Liver (tissue), 9 donors: Measurements from ENCODE around the gene TRPM1. TPM values are rescaled to one million over a fixed set of nuclear protein-coding genes. Genes with fewer than 3 reads are reported as not detected.

Source experiments
- DNase-seq: peaks from one replicate; pipeline ENCODE4 v3.0.0-alpha.2; 2017; ENCODE audit warnings: low spot score
- H3K27ac ChIP-seq, 2 donors: one replicate each; pipeline ENCODE4 v1.7.0; 2013; ENCODE audit warnings: inconsistent platforms in 2 of 2, low read length in 2 of 2, control low read depth in 1 of 2, low read depth in 1 of 2, mild to moderate bottlenecking in 1 of 2
- H3K27me3 ChIP-seq, 4 donors: one replicate each; pipeline versions ENCODE4 v1.6.1 to v1.7.0; 2013; ENCODE audit warnings: low read length in 3 of 4, inconsistent platforms in 1 of 4, mild to moderate bottlenecking in 1 of 4, moderate library complexity in 1 of 4; ENCODE audit not compliant: control insufficient read depth in 4 of 4, insufficient read depth in 4 of 4
- H3K36me3 ChIP-seq, 4 donors: one replicate each; pipeline versions ENCODE4 v1.6.1 to v1.7.0; 2013; ENCODE audit warnings: low read length in 3 of 4, mild to moderate bottlenecking in 3 of 4, low read depth in 1 of 4, moderate library complexity in 1 of 4; ENCODE audit not compliant: control insufficient read depth in 4 of 4, insufficient read depth in 3 of 4
- H3K4me1 ChIP-seq, 4 donors: one replicate each; pipeline versions ENCODE4 v1.6.1 to v1.7.0; 2013; ENCODE audit warnings: low read length in 3 of 4, mild to moderate bottlenecking in 3 of 4, moderate library complexity in 1 of 4; ENCODE audit not compliant: control insufficient read depth in 4 of 4, insufficient read depth in 4 of 4
- H3K4me3 ChIP-seq, 3 donors: one replicate each; pipeline versions ENCODE4 v1.6.1 to v1.7.0; 2013; ENCODE audit warnings: low read length in 3 of 3, control low read depth in 1 of 3, low read depth in 1 of 3, mild to moderate bottlenecking in 1 of 3
- H3K9ac ChIP-seq, 2 donors: one replicate each; pipeline ENCODE4 v1.7.0; 2013; ENCODE audit warnings: low read length in 2 of 2, mild to moderate bottlenecking in 2 of 2, moderate library complexity in 2 of 2, control low read depth in 1 of 2, low read depth in 1 of 2
- H3K9me3 ChIP-seq, 4 donors: one replicate each; pipeline versions ENCODE4 v1.6.1 to v1.7.0; 2013; ENCODE audit warnings: low read length in 3 of 4; ENCODE audit not compliant: control insufficient read depth in 4 of 4
- EGR1 ChIP-seq, 2 donors: IDR thresholded peaks; 2 replicates each; pipeline ENCODE4 v1.6.1; 2016 to 2018; ENCODE audit warnings: antibody characterized with exemption in 2 of 2, low read depth in 2 of 2
- FOXA1 ChIP-seq: IDR thresholded peaks from 2 replicates; pipeline ENCODE4 v1.6.1; 2016; ENCODE audit warnings: antibody characterized with exemption
- FOXA2 ChIP-seq: IDR thresholded peaks from 2 replicates; pipeline ENCODE4 v1.6.1; 2016; ENCODE audit warnings: antibody characterized with exemption
- GABPA ChIP-seq, 2 donors: IDR thresholded peaks in 1 of 2; conservative IDR thresholded peaks in 1 of 2; 2 replicates each; pipeline ENCODE4 v1.6.1; 2016; ENCODE audit warnings: antibody characterized with exemption in 2 of 2, mild to moderate bottlenecking in 1 of 2, moderate library complexity in 1 of 2
- HNF4A ChIP-seq, 2 donors: conservative IDR thresholded peaks; 2 replicates each; pipeline ENCODE4 v1.6.1; 2016; ENCODE audit warnings: antibody characterized with exemption in 2 of 2, mild to moderate bottlenecking in 2 of 2
- HNF4G ChIP-seq: IDR thresholded peaks from 2 replicates; pipeline ENCODE4 v1.6.1; 2016; ENCODE audit warnings: antibody characterized with exemption
- JUND ChIP-seq, 2 donors: IDR thresholded peaks; 2 replicates each; pipeline ENCODE4 v1.6.1; 2016; ENCODE audit warnings: antibody characterized with exemption in 2 of 2
- NR2F2 ChIP-seq: IDR thresholded peaks from 2 replicates; pipeline ENCODE4 v1.6.1; 2016; ENCODE audit warnings: antibody characterized with exemption
- RAD21 ChIP-seq, 2 donors: IDR thresholded peaks; 2 replicates each; pipeline ENCODE4 v1.6.1; 2016; ENCODE audit warnings: antibody characterized with exemption in 2 of 2, mild to moderate bottlenecking in 2 of 2
- RXRA ChIP-seq, 2 donors: IDR thresholded peaks; 2 replicates each; pipeline ENCODE4 v1.6.1; 2017 to 2018; ENCODE audit warnings: antibody characterized with exemption in 2 of 2, mild to moderate bottlenecking in 1 of 2
- SP1 ChIP-seq: IDR thresholded peaks from 2 replicates; pipeline ENCODE4 v1.6.1; 2018; ENCODE audit warnings: antibody characterized with exemption, mild to moderate bottlenecking
- TAF1 ChIP-seq: conservative IDR thresholded peaks from 2 replicates; pipeline ENCODE4 v1.6.1; 2016; ENCODE audit warnings: antibody characterized with exemption, mild to moderate bottlenecking
- YY1 ChIP-seq: IDR thresholded peaks from 2 replicates; pipeline ENCODE4 v1.6.1; 2016; ENCODE audit warnings: antibody characterized with exemption, mild to moderate bottlenecking
- WGBS: extraction: QIAGEN DNeasy Blood & Tissue Kit; methylation state at CpG from one replicate; pipeline ENCODE4 v1.1.7; 2013; 5-methylcytosine and 5-hydroxymethylcytosine counted together
- polyA plus RNA-seq, 2 donors: library from polyadenylated mRNA; stranded (reverse) in 1 of 2; unstranded in 1 of 2; fragments of 200-250 nt in 1 of 2; fragments of >200 nt in 1 of 2; fragmentation: Nextera tagmentation in 1 of 2; extraction: Ambion mirVana in 1 of 2; gene quantifications; one replicate each; pipeline versions ENCODE4 v1.2.1 to v1.2.3, GENCODE V29; 2013 to 2015
- total RNA-seq, 2 donors: library from RNA; depleted of rRNA; stranded (reverse); fragments of >200 nt; gene quantifications; one replicate each; pipeline ENCODE4 v1.2.3, GENCODE V29; 2014
- TF ChIP-seq, protein P1 (sequence below): fragments of 150-350 bp; IDR thresholded peaks from 2 replicates; pipeline ENCODE4 v1.5.1; 2017; ENCODE audit warnings: improper control_type of control experiment, low read depth, low read length; ENCODE audit not compliant: missing input control
- TF ChIP-seq, protein P2 (sequence below): IDR thresholded peaks from 2 replicates; pipeline ENCODE4 v1.6.1; 2016; ENCODE audit warnings: antibody characterized with exemption
- TF ChIP-seq, protein P3 (sequence below): IDR thresholded peaks from 2 replicates; pipeline ENCODE4 v1.6.1; 2016; ENCODE audit warnings: antibody characterized with exemption
- TF ChIP-seq, protein P4 (sequence below): IDR thresholded peaks from 2 replicates; pipeline ENCODE4 v1.6.1; 2016; ENCODE audit warnings: antibody characterized with exemption
- TF ChIP-seq, protein P5 (sequence below): IDR thresholded peaks from 2 replicates; pipeline ENCODE4 v1.6.1; 2016; ENCODE audit warnings: antibody characterized with exemption, mild to moderate bottlenecking
- donor health status: healthy.
- donor health status: healthy.
- donor health status: healthy.
- donor health status: healthy.
- donor health status: healthy.

The TRPM1 gene
- total and polyA plus RNA-seq, 4 donors, result not detected

DNA sequence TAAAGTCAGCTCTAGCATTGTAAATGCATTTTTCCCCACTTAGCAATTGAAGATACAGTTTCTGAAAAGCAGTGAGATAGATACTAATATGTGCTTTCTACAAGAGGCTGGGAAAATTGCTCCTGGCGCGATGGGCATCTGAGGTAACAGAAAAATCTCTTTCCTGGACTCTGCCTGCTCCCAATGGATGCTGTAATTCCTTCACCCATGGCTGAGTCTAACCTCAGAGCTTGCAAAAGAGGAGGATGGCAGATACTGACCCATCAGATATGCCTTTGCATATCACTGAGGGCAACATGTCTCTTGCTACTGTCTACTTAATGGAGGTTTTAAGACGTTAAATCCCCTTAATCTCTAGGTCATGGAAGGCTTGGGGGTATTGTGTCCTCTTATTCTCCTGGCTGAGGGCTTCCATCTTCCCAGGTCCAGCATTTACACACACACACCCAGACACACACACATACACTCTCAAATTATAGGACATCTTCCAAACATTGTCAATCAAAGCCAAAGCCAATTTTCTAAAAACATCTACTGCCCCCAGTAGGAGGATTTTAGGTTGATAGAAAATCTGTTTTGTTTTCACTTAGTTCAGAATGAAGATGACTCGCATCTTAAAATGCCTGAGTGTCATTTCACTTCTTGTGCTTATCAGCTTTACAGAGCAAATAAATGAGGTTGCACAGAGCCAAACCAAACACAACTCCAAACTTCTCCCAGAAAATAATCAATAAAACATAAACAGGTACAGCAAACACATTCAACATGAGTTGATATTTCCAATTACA lies 2.4 kb downstream of the TRPM1 start:
- Histone ChIP-seq H3K36me3 (no peaks in the 10 kb centered on the region), H3K9ac (no peak overlapping the region), H3K4me3 (no peak overlapping the region), H3K4me1 (peaks cover 3 to 27% (median 20%) of the 10 kb centered on the region in 4 donors), H3K27me3 (no peaks in the 10 kb centered on the region), H3K27ac (no peak overlapping the region), H3K9me3 (no peaks in the 10 kb centered on the region)
- WGBS, result 51% methylated on average over 4 of the region's 4 CpGs
- TF ChIP-seq YY1 (peak; percentile 39), NR2F2 (no peak), JUND (IDR thresholded peaks at IDR 0.05) (peak in 1 of 2 donors; percentile 21), EGR1 (IDR thresholded peaks at IDR 0.05; ENCODE audit: low read depth in 2 of 2) (no peak), RXRA (IDR thresholded peaks at IDR 0.05) (peak in 1 of 2 donors; percentile 29), HNF4G (no peak), SP1 (peak; percentile 8), HNF4A (conservative IDR thresholded peaks at IDR 0.05) (peak; percentile 29 to 36), FOXA2 (no peak), TAF1 (no peak), GABPA (IDR thresholded peaks at IDR 0.05 in 1 of 2, conservative IDR thresholded peaks at IDR 0.05 in 1 of 2) (no peak), RAD21 (IDR thresholded peaks at IDR 0.05) (peak; percentile 60 to 69), FOXA1 (no peak)
- TF ChIP-seq, protein P1, sequence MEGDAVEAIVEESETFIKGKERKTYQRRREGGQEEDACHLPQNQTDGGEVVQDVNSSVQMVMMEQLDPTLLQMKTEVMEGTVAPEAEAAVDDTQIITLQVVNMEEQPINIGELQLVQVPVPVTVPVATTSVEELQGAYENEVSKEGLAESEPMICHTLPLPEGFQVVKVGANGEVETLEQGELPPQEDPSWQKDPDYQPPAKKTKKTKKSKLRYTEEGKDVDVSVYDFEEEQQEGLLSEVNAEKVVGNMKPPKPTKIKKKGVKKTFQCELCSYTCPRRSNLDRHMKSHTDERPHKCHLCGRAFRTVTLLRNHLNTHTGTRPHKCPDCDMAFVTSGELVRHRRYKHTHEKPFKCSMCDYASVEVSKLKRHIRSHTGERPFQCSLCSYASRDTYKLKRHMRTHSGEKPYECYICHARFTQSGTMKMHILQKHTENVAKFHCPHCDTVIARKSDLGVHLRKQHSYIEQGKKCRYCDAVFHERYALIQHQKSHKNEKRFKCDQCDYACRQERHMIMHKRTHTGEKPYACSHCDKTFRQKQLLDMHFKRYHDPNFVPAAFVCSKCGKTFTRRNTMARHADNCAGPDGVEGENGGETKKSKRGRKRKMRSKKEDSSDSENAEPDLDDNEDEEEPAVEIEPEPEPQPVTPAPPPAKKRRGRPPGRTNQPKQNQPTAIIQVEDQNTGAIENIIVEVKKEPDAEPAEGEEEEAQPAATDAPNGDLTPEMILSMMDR, result no peak
- TF ChIP-seq, protein P2, sequence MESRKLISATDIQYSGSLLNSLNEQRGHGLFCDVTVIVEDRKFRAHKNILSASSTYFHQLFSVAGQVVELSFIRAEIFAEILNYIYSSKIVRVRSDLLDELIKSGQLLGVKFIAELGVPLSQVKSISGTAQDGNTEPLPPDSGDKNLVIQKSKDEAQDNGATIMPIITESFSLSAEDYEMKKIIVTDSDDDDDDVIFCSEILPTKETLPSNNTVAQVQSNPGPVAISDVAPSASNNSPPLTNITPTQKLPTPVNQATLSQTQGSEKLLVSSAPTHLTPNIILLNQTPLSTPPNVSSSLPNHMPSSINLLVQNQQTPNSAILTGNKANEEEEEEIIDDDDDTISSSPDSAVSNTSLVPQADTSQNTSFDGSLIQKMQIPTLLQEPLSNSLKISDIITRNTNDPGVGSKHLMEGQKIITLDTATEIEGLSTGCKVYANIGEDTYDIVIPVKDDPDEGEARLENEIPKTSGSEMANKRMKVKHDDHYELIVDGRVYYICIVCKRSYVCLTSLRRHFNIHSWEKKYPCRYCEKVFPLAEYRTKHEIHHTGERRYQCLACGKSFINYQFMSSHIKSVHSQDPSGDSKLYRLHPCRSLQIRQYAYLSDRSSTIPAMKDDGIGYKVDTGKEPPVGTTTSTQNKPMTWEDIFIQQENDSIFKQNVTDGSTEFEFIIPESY, result no peak
- TF ChIP-seq, protein P3, sequence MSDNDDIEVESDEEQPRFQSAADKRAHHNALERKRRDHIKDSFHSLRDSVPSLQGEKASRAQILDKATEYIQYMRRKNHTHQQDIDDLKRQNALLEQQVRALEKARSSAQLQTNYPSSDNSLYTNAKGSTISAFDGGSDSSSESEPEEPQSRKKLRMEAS, result peak; percentile 19
- TF ChIP-seq, protein P4, sequence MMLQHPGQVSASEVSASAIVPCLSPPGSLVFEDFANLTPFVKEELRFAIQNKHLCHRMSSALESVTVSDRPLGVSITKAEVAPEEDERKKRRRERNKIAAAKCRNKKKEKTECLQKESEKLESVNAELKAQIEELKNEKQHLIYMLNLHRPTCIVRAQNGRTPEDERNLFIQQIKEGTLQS, result no peak
- TF ChIP-seq, protein P5, sequence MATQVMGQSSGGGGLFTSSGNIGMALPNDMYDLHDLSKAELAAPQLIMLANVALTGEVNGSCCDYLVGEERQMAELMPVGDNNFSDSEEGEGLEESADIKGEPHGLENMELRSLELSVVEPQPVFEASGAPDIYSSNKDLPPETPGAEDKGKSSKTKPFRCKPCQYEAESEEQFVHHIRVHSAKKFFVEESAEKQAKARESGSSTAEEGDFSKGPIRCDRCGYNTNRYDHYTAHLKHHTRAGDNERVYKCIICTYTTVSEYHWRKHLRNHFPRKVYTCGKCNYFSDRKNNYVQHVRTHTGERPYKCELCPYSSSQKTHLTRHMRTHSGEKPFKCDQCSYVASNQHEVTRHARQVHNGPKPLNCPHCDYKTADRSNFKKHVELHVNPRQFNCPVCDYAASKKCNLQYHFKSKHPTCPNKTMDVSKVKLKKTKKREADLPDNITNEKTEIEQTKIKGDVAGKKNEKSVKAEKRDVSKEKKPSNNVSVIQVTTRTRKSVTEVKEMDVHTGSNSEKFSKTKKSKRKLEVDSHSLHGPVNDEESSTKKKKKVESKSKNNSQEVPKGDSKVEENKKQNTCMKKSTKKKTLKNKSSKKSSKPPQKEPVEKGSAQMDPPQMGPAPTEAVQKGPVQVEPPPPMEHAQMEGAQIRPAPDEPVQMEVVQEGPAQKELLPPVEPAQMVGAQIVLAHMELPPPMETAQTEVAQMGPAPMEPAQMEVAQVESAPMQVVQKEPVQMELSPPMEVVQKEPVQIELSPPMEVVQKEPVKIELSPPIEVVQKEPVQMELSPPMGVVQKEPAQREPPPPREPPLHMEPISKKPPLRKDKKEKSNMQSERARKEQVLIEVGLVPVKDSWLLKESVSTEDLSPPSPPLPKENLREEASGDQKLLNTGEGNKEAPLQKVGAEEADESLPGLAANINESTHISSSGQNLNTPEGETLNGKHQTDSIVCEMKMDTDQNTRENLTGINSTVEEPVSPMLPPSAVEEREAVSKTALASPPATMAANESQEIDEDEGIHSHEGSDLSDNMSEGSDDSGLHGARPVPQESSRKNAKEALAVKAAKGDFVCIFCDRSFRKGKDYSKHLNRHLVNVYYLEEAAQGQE, result no peak
- DNase-seq, result no peak
